Keratinocyte (primary cell): Measurements from ENCODE around the gene LDLRAD2. TPM values are rescaled to one million over a fixed set of nuclear protein-coding genes. Genes with fewer than 3 reads are reported as not detected.
"Not testable (repeated sequence)": the region's sequence is repeated elsewhere in the genome, so short reads cannot be mapped to it uniquely, and the experiment has no call there.

ENCODE experiments used
- DNase-seq: peaks from one replicate; pipeline ENCODE4 v3.0.0-alpha.2; 2011; ENCODE audit warnings: low read depth, missing footprints, low spot score
- FAIRE-seq: peaks from 2 replicates; lab custom pipeline; 2011; peaks lifted over from hg19 to GRCh38; lab: Jason Lieb, UNC
- H2AFZ ChIP-seq: 2 replicates; pipeline ENCODE4 v1.6.0; 2012; ENCODE audit warnings: low read length, control low read depth, inconsistent platforms; ENCODE audit not compliant: control insufficient read depth
- H3K27ac ChIP-seq: 2 replicates; pipeline ENCODE4 v1.5.1; 2011; ENCODE audit warnings: low read length; ENCODE audit not compliant: control insufficient read depth, insufficient read depth
- H3K27me3 ChIP-seq: 3 replicates; pipeline ENCODE4 v1.6.0; 2011; ENCODE audit warnings: low read length; ENCODE audit not compliant: control insufficient read depth, insufficient read depth; ENCODE audit errors: extremely low read depth
- H3K36me3 ChIP-seq, 2 experiments: 2 replicates in 1 of 2; 3 replicates in 1 of 2; pipeline ENCODE4 v1.5.1; 2011; ENCODE audit warnings: low read length in 2 of 2, mild to moderate bottlenecking in 1 of 2; ENCODE audit not compliant: control insufficient read depth in 2 of 2, insufficient read depth in 2 of 2; ENCODE audit errors: extremely low read depth in 1 of 2
- H3K4me1 ChIP-seq: 3 replicates; pipeline ENCODE4 v1.5.1; 2011; ENCODE audit warnings: low read length; ENCODE audit not compliant: control insufficient read depth, insufficient read depth; ENCODE audit errors: extremely low read depth
- H3K4me2 ChIP-seq: 3 replicates; pipeline ENCODE4 v1.6.0; 2011; ENCODE audit warnings: low read depth, low read length; ENCODE audit not compliant: control insufficient read depth, insufficient read depth; ENCODE audit errors: extremely low read depth
- H3K4me3 ChIP-seq, 3 experiments: fragments of 200-600 bp in 1 of 3; sonication (generic) in 1 of 3; 2 replicates in 2 of 3; 3 replicates in 1 of 3; pipeline ENCODE4 v1.5.1; 2011 to 2016; ENCODE audit warnings: low read length in 3 of 3, mild to moderate bottlenecking in 3 of 3, control low read depth in 2 of 3, inconsistent platforms in 1 of 3, low read depth in 1 of 3, mixed read lengths in 1 of 3, mixed run types in 1 of 3, moderate library complexity in 1 of 3; ENCODE audit not compliant: control insufficient read depth in 2 of 3, insufficient read depth in 2 of 3; ENCODE audit errors: extremely low read depth in 1 of 3
- H3K79me2 ChIP-seq: 2 replicates; pipeline ENCODE4 v1.6.0; 2012; ENCODE audit warnings: low read length; ENCODE audit not compliant: control insufficient read depth, insufficient read depth
- H3K9ac ChIP-seq: 3 replicates; pipeline ENCODE4 v1.6.0; 2011; ENCODE audit warnings: low read length; ENCODE audit not compliant: control insufficient read depth, insufficient read depth; ENCODE audit errors: extremely low read depth
- H3K9me1 ChIP-seq: 3 replicates; pipeline ENCODE4 v1.6.0; 2011; ENCODE audit warnings: low read length; ENCODE audit not compliant: control insufficient read depth, insufficient read depth; ENCODE audit errors: extremely low read depth
- H3K9me3 ChIP-seq: 2 replicates; pipeline ENCODE4 v1.5.1; 2012; ENCODE audit warnings: low read depth, low read length; ENCODE audit not compliant: control insufficient read depth
- H4K20me1 ChIP-seq: 3 replicates; pipeline ENCODE4 v1.6.0; 2011; ENCODE audit warnings: low read length; ENCODE audit not compliant: control insufficient read depth, insufficient read depth; ENCODE audit errors: extremely low read depth
- EZH2 ChIP-seq: IDR thresholded peaks from one replicate; pipeline ENCODE4 v1.6.1; 2012; ENCODE audit warnings: inconsistent platforms, mild to moderate bottlenecking, low read length, moderate library complexity
- dilution Hi-C: fragments of 300-500 bp; cut with MboI; formaldehyde crosslinking; loops from one replicate; pipeline ENCODE4 v1.7.0; 2020; ENCODE audit warnings: low sequenced_read_pairs; ENCODE audit not compliant: extremely low pct_ligation_motif_present
- polyA plus RNA-seq, 5 experiments: library from polyadenylated mRNA; depleted of rRNA in 3 of 5; stranded (reverse) in 3 of 5; stranded (forward) in 1 of 5; unstranded in 1 of 5; fragments of >200 nt; gene quantifications; 1 replicate in 1 of 5; 2 replicates in 3 of 5; 3 replicates in 1 of 5; pipeline versions ENCODE4 v1.2.1 to v1.2.3, GENCODE V29; 2011 to 2012; ENCODE audit warnings: missing spikeins in 2 of 5, low read depth in 1 of 5, low replicate concordance in 1 of 5
- TF ChIP-seq, protein P1 (sequence below), 3 experiments: IDR thresholded peaks in 1 of 3; conservative IDR thresholded peaks in 1 of 3; optimal IDR thresholded peaks in 1 of 3; 2 replicates in 2 of 3; 3 replicates in 1 of 3; pipeline versions ENCODE3 to v1.5.1; 2011; ENCODE audit warnings: low read length in 3 of 3, mild to moderate bottlenecking in 3 of 3, moderate library complexity in 2 of 3, control low read depth in 1 of 3, inconsistent platforms in 1 of 3; ENCODE audit not compliant: insufficient read depth in 2 of 3; ENCODE audit errors: extremely low read depth in 1 of 3

LDLRAD2 gene
- polyA plus RNA-seq, 1 donor (not counting 4 experiments of a cell fraction or from before 2014, with no cell fraction given), result 0.07 TPM

GRCh38 chr1:21775550-21775914 lies 36.5 kb upstream of the LDLRAD2 start:
- Histone ChIP-seq H3K36me3 (peaks cover 0 to 3% of the 10 kb centered on the region in 2 experiments), H4K20me1 (no peaks in the 10 kb centered on the region), H3K27me3 (no peaks in the 10 kb centered on the region), H3K9ac (no peak overlapping the region), H3K27ac (no peak overlapping the region), H3K4me2 (no peak overlapping the region), H3K9me1 (no peaks in the 10 kb centered on the region), H2AFZ (no peak overlapping the region), H3K4me3 (no peak overlapping the region), H3K4me1 (no peaks in the 10 kb centered on the region), H3K9me3 (no peaks in the 10 kb centered on the region), H3K79me2 (peaks cover 93% of the 10 kb centered on the region)
- DNase-seq (no peak), FAIRE-seq (no peak)
- TF ChIP-seq, protein P1, sequence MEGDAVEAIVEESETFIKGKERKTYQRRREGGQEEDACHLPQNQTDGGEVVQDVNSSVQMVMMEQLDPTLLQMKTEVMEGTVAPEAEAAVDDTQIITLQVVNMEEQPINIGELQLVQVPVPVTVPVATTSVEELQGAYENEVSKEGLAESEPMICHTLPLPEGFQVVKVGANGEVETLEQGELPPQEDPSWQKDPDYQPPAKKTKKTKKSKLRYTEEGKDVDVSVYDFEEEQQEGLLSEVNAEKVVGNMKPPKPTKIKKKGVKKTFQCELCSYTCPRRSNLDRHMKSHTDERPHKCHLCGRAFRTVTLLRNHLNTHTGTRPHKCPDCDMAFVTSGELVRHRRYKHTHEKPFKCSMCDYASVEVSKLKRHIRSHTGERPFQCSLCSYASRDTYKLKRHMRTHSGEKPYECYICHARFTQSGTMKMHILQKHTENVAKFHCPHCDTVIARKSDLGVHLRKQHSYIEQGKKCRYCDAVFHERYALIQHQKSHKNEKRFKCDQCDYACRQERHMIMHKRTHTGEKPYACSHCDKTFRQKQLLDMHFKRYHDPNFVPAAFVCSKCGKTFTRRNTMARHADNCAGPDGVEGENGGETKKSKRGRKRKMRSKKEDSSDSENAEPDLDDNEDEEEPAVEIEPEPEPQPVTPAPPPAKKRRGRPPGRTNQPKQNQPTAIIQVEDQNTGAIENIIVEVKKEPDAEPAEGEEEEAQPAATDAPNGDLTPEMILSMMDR (optimal IDR thresholded peaks at IDR 0.05 in 1 of 3, IDR thresholded peaks at IDR 0.05 in 1 of 3, conservative IDR thresholded peaks at IDR 0.05 in 1 of 3; ENCODE audit: extremely low read depth in 1 of 3, insufficient read depth in 2 of 3, low read length in 3 of 3), result no peak
- no peak for TF ChIP-seq EZH2
- dilution Hi-C loops, result no loop called here

DNA sequence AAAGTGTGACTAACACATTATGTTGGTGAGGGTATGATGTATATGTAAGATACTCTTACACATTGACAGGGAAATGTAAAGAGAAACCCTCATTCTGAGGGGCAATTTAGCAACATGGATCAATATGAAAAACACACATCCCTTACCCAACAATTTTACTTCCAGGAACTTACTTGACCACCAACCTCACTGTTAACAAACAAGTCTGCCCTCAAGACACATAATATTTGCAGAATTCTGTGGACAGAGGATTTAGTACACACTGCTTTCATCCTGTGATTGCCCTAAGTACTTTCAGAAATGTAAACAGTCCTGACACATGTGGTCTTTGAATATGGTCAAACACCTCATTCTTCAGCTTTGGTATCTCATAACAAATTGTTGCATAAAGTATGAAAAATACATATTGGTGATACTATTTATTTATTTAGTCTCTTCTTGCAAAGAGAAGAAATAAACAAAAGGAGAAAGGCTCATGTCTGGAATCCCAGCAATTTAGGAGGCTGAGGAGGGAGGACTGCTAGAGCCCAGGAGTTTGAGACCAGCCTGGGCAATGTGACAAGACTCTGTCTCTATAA lies 36.0 kb upstream of the LDLRAD2 start:
- no peak overlapping the region for H3K4me3 ChIP-seq
- H2AFZ ChIP-seq, result no peak overlapping the region
- H3K27ac ChIP-seq, result no peak overlapping the region
- H3K9me3 ChIP-seq, result no peaks in the 10 kb centered on the region
- no peak for FAIRE-seq
- H3K4me1 ChIP-seq, result no peaks in the 10 kb centered on the region
- peaks cover 94% of the 10 kb centered on the region for H3K79me2 ChIP-seq
- no peaks in the 10 kb centered on the region for H3K9me1 ChIP-seq
- DNase-seq, result no peak
- H3K36me3 ChIP-seq, result peaks cover 0 to 3% of the 10 kb centered on the region in 2 experiments
- no peak overlapping the region for H3K4me2 ChIP-seq
- H3K9ac ChIP-seq, result no peak overlapping the region
- H3K27me3 ChIP-seq, result no peaks in the 10 kb centered on the region
- dilution Hi-C loops, result no loop called here
- no peaks in the 10 kb centered on the region for H4K20me1 ChIP-seq
- TF ChIP-seq, protein P1 (optimal IDR thresholded peaks at IDR 0.05 in 1 of 3, IDR thresholded peaks at IDR 0.05 in 1 of 3, conservative IDR thresholded peaks at IDR 0.05 in 1 of 3; ENCODE audit: extremely low read depth in 1 of 3, insufficient read depth in 2 of 3, low read length in 3 of 3), result no peak
- TF ChIP-seq EZH2, result no peak

DNA sequence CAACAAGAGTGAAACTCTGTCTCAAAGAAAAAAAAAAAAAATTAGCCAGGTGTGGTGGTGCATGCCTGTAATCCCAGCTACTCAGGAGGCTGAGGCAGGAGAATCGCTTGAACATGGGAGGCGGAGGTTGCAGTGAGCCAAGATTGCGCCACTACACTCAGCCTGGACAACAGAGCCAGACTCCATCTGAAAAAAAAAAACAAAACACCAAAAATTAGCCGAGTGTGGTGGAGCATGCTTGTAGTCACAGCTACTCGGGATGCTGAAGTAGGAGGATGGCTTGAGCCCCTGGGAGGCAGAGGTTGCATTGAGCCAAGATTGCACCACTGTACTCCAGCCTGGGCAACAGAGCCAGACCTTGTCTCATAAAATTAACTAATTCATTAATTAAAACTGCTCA lies 35.1 kb upstream of the LDLRAD2 start:
- H3K4me2 ChIP-seq, H3K9ac ChIP-seq, H3K27me3 ChIP-seq, H3K4me1 ChIP-seq, H3K4me3 ChIP-seq, DNase-seq, H4K20me1 ChIP-seq, H2AFZ ChIP-seq, dilution Hi-C loops, FAIRE-seq, H3K9me1 ChIP-seq, H3K36me3 ChIP-seq, H3K9me3 ChIP-seq, H3K27ac ChIP-seq: not testable (repeated sequence)
- H3K79me2 ChIP-seq, result peaks cover 96% of the 10 kb centered on the region
